Esophagus muscularis mucosa (tissue), 3 donors: ENCODE results near the gene MPIG6B.

Experiments used
- CTCF ChIP-seq, 3 experiments: fragments of 200-600 bp in 2 of 3; fragments of 450-650 bp in 1 of 3; sonication (generic) in 2 of 3; IDR thresholded peaks; one replicate each; pipeline ENCODE4 v1.5.1; 2017 to 2019; ENCODE audit warnings: antibody characterized with exemption in 3 of 3, mild to moderate bottlenecking in 2 of 3, moderate library complexity in 1 of 3
- POLR2A ChIP-seq: fragments of 450-650 bp; IDR thresholded peaks from one replicate; pipeline ENCODE4 v1.6.1; 2017; ENCODE audit warnings: antibody characterized with exemption, moderate library complexity, mild to moderate bottlenecking, low read depth
- POLR2AphosphoS5 ChIP-seq, 2 donors: sonication (generic); formaldehyde crosslinking; IDR thresholded peaks; one replicate each; pipeline ENCODE4 v1.6.1; 2017; ENCODE audit warnings: antibody characterized with exemption in 2 of 2

DNA sequence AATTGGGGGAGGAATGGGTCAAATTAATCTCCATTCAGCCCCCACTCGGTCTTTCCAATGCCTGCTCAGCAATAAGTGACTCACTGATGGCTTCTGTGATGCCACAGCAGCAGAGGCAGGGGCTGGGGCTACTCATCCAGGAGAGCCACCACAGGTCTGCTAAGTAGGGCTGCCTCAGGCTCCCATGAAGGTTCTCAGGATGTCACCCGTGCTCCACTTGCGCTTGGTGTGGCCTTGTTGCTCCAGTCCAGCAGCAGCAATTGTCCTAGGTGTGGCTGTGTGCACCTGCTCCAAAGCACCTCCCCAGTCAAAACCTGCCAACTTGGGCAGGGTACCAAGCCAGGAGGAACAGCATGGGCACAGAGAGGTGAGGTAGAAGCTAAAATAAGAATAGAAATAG is 1.0 kb upstream of the MPIG6B start:
- no peak for TF ChIP-seq CTCF (IDR thresholded peaks at IDR 0.05)
- no peak for TF ChIP-seq POLR2AphosphoS5 (IDR thresholded peaks at IDR 0.05)
- TF ChIP-seq POLR2A: no peak
